HCT116 (cell line): Measurements from ENCODE around the gene SRR.

Experiments
- CTCF ChIP-seq, 3 experiments: fragments of 200-600 bp in 1 of 3; sonication (generic) in 1 of 3; IDR thresholded peaks in 2 of 3; conservative IDR thresholded peaks in 1 of 3; 2 replicates each; pipeline ENCODE4 v1.5.1; 2012 to 2017; ENCODE audit warnings: low read depth in 2 of 3, low read length in 2 of 3, antibody characterized with exemption in 1 of 3, borderline replicate concordance in 1 of 3, control low read depth in 1 of 3, mild to moderate bottlenecking in 1 of 3, mixed read lengths in 1 of 3, mixed run types in 1 of 3, moderate library complexity in 1 of 3; ENCODE audit not compliant: insufficient read depth in 1 of 3
- ELF1 ChIP-seq: IDR thresholded peaks from 2 replicates; pipeline ENCODE4 v1.6.1; 2012; ENCODE audit warnings: low read depth, borderline replicate concordance
- EZH2 ChIP-seq: fragments of 200-600 bp; sonication (generic); IDR thresholded peaks from 2 replicates; pipeline ENCODE4 v1.6.1; 2017; ENCODE audit warnings: antibody characterized with exemption, mixed run types
- POLR2AphosphoS5 ChIP-seq: IDR thresholded peaks from 2 replicates; pipeline ENCODE4 v1.6.1; 2011; ENCODE audit warnings: mild to moderate bottlenecking, low read depth, low read length, moderate library complexity
- ZNF274 ChIP-seq: fragments of 200-500 bp; sonication (Bioruptor generic); IDR thresholded peaks from 2 replicates; pipeline ENCODE4 v1.6.1; 2014; ENCODE audit warnings: mild to moderate bottlenecking, low read depth, low read length, inconsistent platforms
- TF ChIP-seq, protein P1 (sequence below): IDR thresholded peaks from 2 replicates; pipeline ENCODE4 v1.6.1; 2012
- TF ChIP-seq, protein P2 (sequence below): IDR thresholded peaks from 2 replicates; pipeline ENCODE4 v1.6.1; 2012; ENCODE audit warnings: low read depth
- TF ChIP-seq, protein P3 (sequence below): IDR thresholded peaks from 2 replicates; pipeline ENCODE4 v1.6.1; 2012

GRCh38 chr17:2344528-2344927 is 40.8 kb downstream of the SRR start:
- TF ChIP-seq, protein P1, sequence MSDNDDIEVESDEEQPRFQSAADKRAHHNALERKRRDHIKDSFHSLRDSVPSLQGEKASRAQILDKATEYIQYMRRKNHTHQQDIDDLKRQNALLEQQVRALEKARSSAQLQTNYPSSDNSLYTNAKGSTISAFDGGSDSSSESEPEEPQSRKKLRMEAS = no peak
- no peak for TF ChIP-seq CTCF (IDR thresholded peaks at IDR 0.05 in 2 of 3, conservative IDR thresholded peaks at IDR 0.05 in 1 of 3; ENCODE audit: borderline replicate concordance in 1 of 3, insufficient read depth in 1 of 3, low read depth in 2 of 3, low read length in 2 of 3)
- no peak for TF ChIP-seq ZNF274
- no peak for TF ChIP-seq POLR2AphosphoS5
- TF ChIP-seq ELF1 = no peak
- TF ChIP-seq, protein P2, sequence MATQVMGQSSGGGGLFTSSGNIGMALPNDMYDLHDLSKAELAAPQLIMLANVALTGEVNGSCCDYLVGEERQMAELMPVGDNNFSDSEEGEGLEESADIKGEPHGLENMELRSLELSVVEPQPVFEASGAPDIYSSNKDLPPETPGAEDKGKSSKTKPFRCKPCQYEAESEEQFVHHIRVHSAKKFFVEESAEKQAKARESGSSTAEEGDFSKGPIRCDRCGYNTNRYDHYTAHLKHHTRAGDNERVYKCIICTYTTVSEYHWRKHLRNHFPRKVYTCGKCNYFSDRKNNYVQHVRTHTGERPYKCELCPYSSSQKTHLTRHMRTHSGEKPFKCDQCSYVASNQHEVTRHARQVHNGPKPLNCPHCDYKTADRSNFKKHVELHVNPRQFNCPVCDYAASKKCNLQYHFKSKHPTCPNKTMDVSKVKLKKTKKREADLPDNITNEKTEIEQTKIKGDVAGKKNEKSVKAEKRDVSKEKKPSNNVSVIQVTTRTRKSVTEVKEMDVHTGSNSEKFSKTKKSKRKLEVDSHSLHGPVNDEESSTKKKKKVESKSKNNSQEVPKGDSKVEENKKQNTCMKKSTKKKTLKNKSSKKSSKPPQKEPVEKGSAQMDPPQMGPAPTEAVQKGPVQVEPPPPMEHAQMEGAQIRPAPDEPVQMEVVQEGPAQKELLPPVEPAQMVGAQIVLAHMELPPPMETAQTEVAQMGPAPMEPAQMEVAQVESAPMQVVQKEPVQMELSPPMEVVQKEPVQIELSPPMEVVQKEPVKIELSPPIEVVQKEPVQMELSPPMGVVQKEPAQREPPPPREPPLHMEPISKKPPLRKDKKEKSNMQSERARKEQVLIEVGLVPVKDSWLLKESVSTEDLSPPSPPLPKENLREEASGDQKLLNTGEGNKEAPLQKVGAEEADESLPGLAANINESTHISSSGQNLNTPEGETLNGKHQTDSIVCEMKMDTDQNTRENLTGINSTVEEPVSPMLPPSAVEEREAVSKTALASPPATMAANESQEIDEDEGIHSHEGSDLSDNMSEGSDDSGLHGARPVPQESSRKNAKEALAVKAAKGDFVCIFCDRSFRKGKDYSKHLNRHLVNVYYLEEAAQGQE = no peak
- no peak for TF ChIP-seq EZH2
- TF ChIP-seq, protein P3, sequence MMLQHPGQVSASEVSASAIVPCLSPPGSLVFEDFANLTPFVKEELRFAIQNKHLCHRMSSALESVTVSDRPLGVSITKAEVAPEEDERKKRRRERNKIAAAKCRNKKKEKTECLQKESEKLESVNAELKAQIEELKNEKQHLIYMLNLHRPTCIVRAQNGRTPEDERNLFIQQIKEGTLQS = no peak
